Sigmoid colon (tissue), 7 donors: ENCODE measurements around the gene POU5F1. TPM values are rescaled to one million over a fixed set of nuclear protein-coding genes. Genes with fewer than 3 reads are reported as not detected.
"Not testable (repeated sequence)": the region's sequence is repeated elsewhere in the genome, so short reads cannot be mapped to it uniquely, and the experiment has no call there.

Source experiments
- DNase-seq: peaks from one replicate; pipeline ENCODE4 v3.0.0-alpha.2; 2019
- H3K27ac ChIP-seq, 4 donors: fragments of 200-600 bp; sonication (generic); one replicate each; pipeline ENCODE4 v1.5.1; 2016 to 2019; ENCODE audit warnings: mild to moderate bottlenecking in 1 of 4
- H3K27me3 ChIP-seq, 3 donors: fragments of 200-600 bp; sonication (generic); one replicate each; pipeline ENCODE4 v1.5.1; 2019; ENCODE audit warnings: mild to moderate bottlenecking in 1 of 3
- H3K36me3 ChIP-seq, 4 donors: fragments of 200-600 bp; sonication (generic); one replicate each; pipeline ENCODE4 v1.5.1; 2016 to 2019
- H3K4me1 ChIP-seq, 4 donors: fragments of 200-600 bp; sonication (generic); one replicate each; pipeline ENCODE4 v1.5.1; 2017 to 2019
- H3K4me3 ChIP-seq, 4 donors: fragments of 200-600 bp; sonication (generic); one replicate each; pipeline ENCODE4 v1.5.1; 2017 to 2019; ENCODE audit warnings: mild to moderate bottlenecking in 2 of 4, moderate library complexity in 1 of 4
- H3K9me3 ChIP-seq, 4 donors: fragments of 200-600 bp in 3 of 4; sonication (generic) in 3 of 4; one replicate each; pipeline versions ENCODE4 v1.5.1 to v1.6.1; 2013 to 2019
- CTCF ChIP-seq, 4 experiments: fragments of 450-650 bp in 3 of 4; fragments of 200-600 bp in 1 of 4; IDR thresholded peaks; one replicate each; pipeline ENCODE4 v1.5.1; 2016 to 2019; ENCODE audit warnings: antibody characterized with exemption in 4 of 4, mild to moderate bottlenecking in 3 of 4, moderate library complexity in 2 of 4
- EP300 ChIP-seq, 4 donors: sonication (generic); formaldehyde crosslinking; IDR thresholded peaks; one replicate each; pipeline ENCODE4 v1.6.1; 2017; ENCODE audit warnings: antibody characterized with exemption in 4 of 4
- POLR2A ChIP-seq, 2 donors: fragments of 450-650 bp; IDR thresholded peaks; one replicate each; pipeline ENCODE4 v1.6.1; 2016; ENCODE audit warnings: antibody characterized with exemption in 2 of 2, mild to moderate bottlenecking in 2 of 2, moderate library complexity in 2 of 2
- POLR2AphosphoS5 ChIP-seq, 4 donors: sonication (generic); formaldehyde crosslinking; IDR thresholded peaks; one replicate each; pipeline ENCODE4 v1.6.1; 2017; ENCODE audit warnings: antibody characterized with exemption in 4 of 4
- WGBS, 2 donors: extraction: QIAGEN DNeasy Blood & Tissue Kit; methylation state at CpG; one replicate each; pipeline ENCODE4 v1.1.7; 2013; 5-methylcytosine and 5-hydroxymethylcytosine counted together
- intact Hi-C: fragments of 100-400 bp; cut with DNase I; formaldehyde crosslinking; loops from one replicate; pipeline ENCODE4 v1.15.1; 2023
- polyA plus RNA-seq, 3 donors: library from polyadenylated mRNA; stranded (reverse); fragments of 200-250 nt; gene quantifications; one replicate each; pipeline ENCODE4 v1.2.3, GENCODE V29; 2013
- total RNA-seq, 4 donors: library from RNA; depleted of rRNA; stranded (reverse); fragments of >200 nt; gene quantifications; one replicate each; pipeline ENCODE4 v1.1.0, GENCODE V29; 2016
- donor health status: healthy with polysubstance abuse.
- donor health status: Bipolar disorder and iron deficiency.
- donor health status: healthy.

Gene POU5F1
- total and polyA plus RNA-seq, 7 donors = 0.16 to 9.8 (median 0.94) TPM; not detected in 3

- DNase-seq = peak; percentile 76
- WGBS, 2 donors = 44 to 57% methylated on average over 10 of the region's 10 CpGs
- H3K27ac ChIP-seq, H3K36me3 ChIP-seq, H3K9me3 ChIP-seq, H3K4me1 ChIP-seq, H3K4me3 ChIP-seq, H3K27me3 ChIP-seq: not testable (repeated sequence)
- peak in 3 of 4 experiments; percentile 56 to 66 (median 61) for TF ChIP-seq CTCF (IDR thresholded peaks at IDR 0.05)
- intact Hi-C loops = loop anchor here (1.0 kb wide), 1 partner anchor 55 kb away; no protein-coding TSS in a partner anchor
These were observed 22.1 kb upstream of the POU5F1 start for GRCh38 chr6:31192431-31193105.

GRCh38 chr6:31190488-31190887 is 20.0 kb upstream of the POU5F1 start:
- 77 to 89% methylated on average over 4 of the region's 4 CpGs for WGBS, 2 donors
- Histone ChIP-seq H3K9me3 (no peaks in the 10 kb centered on the region), H3K4me3 (no peak overlapping the region), H3K27me3 (no peaks in the 10 kb centered on the region), H3K27ac (no peak overlapping the region), H3K4me1 (peaks cover 0 to 8% (median 0%) of the 10 kb centered on the region in 4 donors), H3K36me3 (no peaks in the 10 kb centered on the region)
- TF ChIP-seq POLR2AphosphoS5 (IDR thresholded peaks at IDR 0.05) = no peak
- no peak for DNase-seq
- intact Hi-C loops = no loop called here

GRCh38 chr6:31189223-31189622 is 18.7 kb upstream of the POU5F1 start:
- DNase-seq, H3K9me3 ChIP-seq, H3K4me3 ChIP-seq, H3K27me3 ChIP-seq, intact Hi-C loops, H3K27ac ChIP-seq, H3K4me1 ChIP-seq, H3K36me3 ChIP-seq: not testable (repeated sequence)
- WGBS, 2 donors = 73 to 90% methylated on average over 3 of the region's 3 CpGs

GRCh38 chr6:31187780-31188194 is 17.3 kb upstream of the POU5F1 start:
- TF ChIP-seq POLR2A (IDR thresholded peaks at IDR 0.05) (no peak), POLR2AphosphoS5 (IDR thresholded peaks at IDR 0.05) (no peak), CTCF (IDR thresholded peaks at IDR 0.05) (no peak)
- Histone ChIP-seq H3K27me3 (no peaks in the 10 kb centered on the region), H3K4me1 (no peaks in the 10 kb centered on the region), H3K4me3 (no peak overlapping the region), H3K9me3 (no peaks in the 10 kb centered on the region), H3K27ac (no peak overlapping the region), H3K36me3 (no peaks in the 10 kb centered on the region)
- DNase-seq = no peak
- intact Hi-C loops = no loop called here
- WGBS, 2 donors = 13 to 63% methylated on average over 5 of the region's 5 CpGs

- intact Hi-C loops = no loop called here
- peak overlapping the region; percentile 59 to 72 (median 64) for H3K27ac ChIP-seq
- peak; percentile 79 for DNase-seq
These were observed 15.7 kb upstream of the POU5F1 start for GRCh38 chr6:31186052-31186734.

GRCh38 chr6:31185695-31186051 is 15.2 kb upstream of the POU5F1 start:
- TF ChIP-seq POLR2AphosphoS5 (IDR thresholded peaks at IDR 0.05) = peak in 1 of 4 donors; percentile 5
- Histone ChIP-seq H3K27ac (peak overlapping the region; percentile 59 to 72 (median 64)), H3K4me3 (peak overlapping the region in 1 of 4 donors; percentile 0)
- 13 to 59% methylated on average over 4 of the region's 4 CpGs for WGBS, 2 donors
- H3K27me3 ChIP-seq, H3K9me3 ChIP-seq, intact Hi-C loops, H3K4me1 ChIP-seq, DNase-seq, H3K36me3 ChIP-seq: not testable (repeated sequence)

More at GRCh38 chr6:31186052-31186734, 15.7 kb upstream of the POU5F1 start:
- H3K27me3 ChIP-seq = no peaks in the 10 kb centered on the region
- peak overlapping the region in 1 of 4 donors; percentile 0 for H3K4me3 ChIP-seq
- no peaks in the 10 kb centered on the region for H3K36me3 ChIP-seq
- WGBS, 2 donors = 13 to 62% methylated on average over 24 of the region's 24 CpGs
- TF ChIP-seq POLR2AphosphoS5 (IDR thresholded peaks at IDR 0.05) = peak in 1 of 4 donors; percentile 6
- TF ChIP-seq EP300 (IDR thresholded peaks at IDR 0.05) = no peak
- H3K4me1 ChIP-seq = no peaks in the 10 kb centered on the region
- no peaks in the 10 kb centered on the region for H3K9me3 ChIP-seq

- H3K4me1 ChIP-seq, intact Hi-C loops, H3K4me3 ChIP-seq, DNase-seq, H3K36me3 ChIP-seq, H3K27me3 ChIP-seq, H3K27ac ChIP-seq, H3K9me3 ChIP-seq: not testable (repeated sequence)
- WGBS, 2 donors = 36 to 75% methylated on average over 6 of the region's 6 CpGs
These were observed 13.4 kb upstream of the POU5F1 start for GRCh38 chr6:31183859-31184258.

GRCh38 chr6:31183287-31183686 is 12.8 kb upstream of the POU5F1 start:
- DNase-seq, H3K4me1 ChIP-seq, intact Hi-C loops, H3K27me3 ChIP-seq, H3K9me3 ChIP-seq, H3K27ac ChIP-seq, H3K36me3 ChIP-seq, H3K4me3 ChIP-seq: not testable (repeated sequence)
- WGBS, 2 donors = 47 to 63% methylated on average over 2 of the region's 2 CpGs
